WERI-Rb-1 (cell line): ENCODE results near the gene KIAA1217.

ENCODE experiments used
- DNase-seq: peaks from one replicate; pipeline ENCODE4 v3.0.0-alpha.2; 2020
- H3K27ac ChIP-seq: fragments of 250-450 bp; sonication (Bioruptor Pico); 2 replicates; pipeline ENCODE4 v1.5.1; 2020; ENCODE audit warnings: mild to moderate bottlenecking, moderate library complexity
- H3K27me3 ChIP-seq: fragments of 250-450 bp; sonication (Bioruptor Pico); 2 replicates; pipeline ENCODE4 v1.5.1; 2021; ENCODE audit warnings: mild to moderate bottlenecking, low read depth, moderate library complexity; ENCODE audit not compliant: insufficient read depth, severe bottlenecking
- H3K36me3 ChIP-seq: fragments of 250-450 bp; sonication (Bioruptor Pico); 2 replicates; pipeline ENCODE4 v1.5.1; 2020; ENCODE audit warnings: mild to moderate bottlenecking, moderate library complexity
- H3K4me3 ChIP-seq: 2 replicates; pipeline ENCODE4 v1.5.1; 2011; ENCODE audit warnings: low read depth, mild to moderate bottlenecking, control low read depth, low read length
- H3K9me3 ChIP-seq: fragments of 250-450 bp; sonication (Bioruptor Pico); 2 replicates; pipeline ENCODE4 v1.5.1; 2021; ENCODE audit warnings: mild to moderate bottlenecking, moderate library complexity; ENCODE audit not compliant: severe bottlenecking
- CTCF ChIP-seq: IDR thresholded peaks from 2 replicates; pipeline ENCODE4 v1.5.1; 2011; ENCODE audit warnings: low read depth, mild to moderate bottlenecking, control low read depth, inconsistent platforms, low read length

KIAA1217 gene

DNA sequence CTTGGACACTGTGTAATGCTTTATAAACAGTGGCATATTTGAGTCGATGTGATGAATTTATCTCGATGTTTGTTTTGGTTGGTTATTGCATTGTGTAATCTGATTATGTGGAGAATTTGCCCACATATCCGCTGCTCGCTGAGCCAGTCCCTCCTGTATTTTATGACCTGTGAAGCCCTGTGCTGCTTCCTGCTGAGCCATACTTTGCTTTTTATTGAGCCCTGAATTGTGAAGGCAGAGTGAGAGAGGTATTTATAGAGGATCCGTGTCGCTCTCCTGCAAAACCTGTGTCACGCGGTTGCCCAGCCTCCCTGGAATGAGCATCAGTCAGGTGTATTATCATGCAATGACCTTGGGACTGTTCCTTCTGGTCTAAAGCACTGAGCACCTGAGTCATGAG is 261.1 kb downstream of the KIAA1217 start:
- no peaks in the 10 kb centered on the region for H3K36me3 ChIP-seq
- no peak overlapping the region for H3K27ac ChIP-seq
- H3K9me3 ChIP-seq, result no peaks in the 10 kb centered on the region
- DNase-seq, result no peak
- no peak for TF ChIP-seq CTCF
- H3K27me3 ChIP-seq, result no peaks in the 10 kb centered on the region
- no peak overlapping the region for H3K4me3 ChIP-seq

DNA sequence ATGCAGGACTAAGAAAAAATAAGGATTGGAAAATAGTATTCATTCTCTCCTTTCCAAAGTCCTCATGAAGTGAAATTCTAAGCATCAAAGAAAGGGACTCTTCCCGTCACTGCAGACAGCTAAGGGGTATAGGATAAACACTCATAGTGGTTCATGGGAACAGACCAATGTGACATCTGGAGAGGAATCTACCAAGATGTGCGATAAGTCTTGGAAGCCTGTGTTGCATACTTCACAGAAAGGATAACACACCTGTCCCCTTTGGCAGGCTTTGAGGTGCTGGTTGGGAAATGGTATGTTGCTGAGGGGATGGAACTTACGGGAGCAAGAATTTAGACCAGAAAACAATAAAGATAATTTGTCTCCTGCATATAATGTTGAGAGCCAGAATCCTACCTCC is 266.7 kb downstream of the KIAA1217 start:
- H3K36me3 ChIP-seq, result no peaks in the 10 kb centered on the region
- DNase-seq, result no peak

GRCh38 chr10:24476913-24477701 is 268.2 kb downstream of the KIAA1217 start:
- Histone ChIP-seq H3K27ac (no peak overlapping the region), H3K36me3 (no peaks in the 10 kb centered on the region), H3K4me3 (no peak overlapping the region), H3K27me3 (no peaks in the 10 kb centered on the region), H3K9me3 (no peaks in the 10 kb centered on the region)
- no peak for DNase-seq
- TF ChIP-seq CTCF, result no peak

More for the DNA sequence above, 266.7 kb downstream of the KIAA1217 start:
- no peaks in the 10 kb centered on the region for H3K9me3 ChIP-seq
- no peak overlapping the region for H3K27ac ChIP-seq
- TF ChIP-seq CTCF, result no peak
- no peaks in the 10 kb centered on the region for H3K27me3 ChIP-seq
- no peak overlapping the region for H3K4me3 ChIP-seq

- no peaks in the 10 kb centered on the region for H3K36me3 ChIP-seq
- no peaks in the 10 kb centered on the region for H3K27me3 ChIP-seq
- H3K27ac ChIP-seq, result no peak overlapping the region
- TF ChIP-seq CTCF, result no peak
- DNase-seq, result no peak
- no peak overlapping the region for H3K4me3 ChIP-seq
- H3K9me3 ChIP-seq, result no peaks in the 10 kb centered on the region
Observed at GRCh38 chr10:24477915-24478314, 269.0 kb downstream of the KIAA1217 start.

DNA sequence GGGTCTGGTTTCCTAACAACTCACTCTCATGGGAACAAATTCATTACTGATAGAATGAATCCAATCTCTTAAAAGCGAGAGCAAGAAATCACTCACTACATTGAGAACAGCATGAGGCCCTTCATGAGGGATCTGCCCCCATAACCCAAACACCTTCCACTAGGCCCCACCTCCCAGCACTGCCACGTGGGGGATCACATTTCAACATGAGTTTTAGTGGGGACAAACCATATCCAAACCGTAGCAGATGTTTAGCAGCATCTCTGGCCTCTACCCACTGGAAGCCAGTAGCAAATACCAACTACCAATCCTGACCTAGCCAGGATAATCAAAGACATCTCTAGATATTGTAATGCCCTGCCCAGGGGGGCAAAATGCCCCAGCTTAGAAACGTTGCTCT is 270.9 kb downstream of the KIAA1217 start:
- no peak for DNase-seq
- Histone ChIP-seq H3K9me3 (no peaks in the 10 kb centered on the region), H3K36me3 (no peaks in the 10 kb centered on the region), H3K27me3 (no peaks in the 10 kb centered on the region), H3K4me3 (no peak overlapping the region), H3K27ac (no peak overlapping the region)
- no peak for TF ChIP-seq CTCF

- Histone ChIP-seq H3K4me3 (no peak overlapping the region), H3K27me3 (no peaks in the 10 kb centered on the region), H3K36me3 (no peaks in the 10 kb centered on the region), H3K27ac (no peak overlapping the region), H3K9me3 (no peaks in the 10 kb centered on the region)
- no peak for TF ChIP-seq CTCF
- DNase-seq, result no peak
Observed at GRCh38 chr10:24480447-24480846, 271.5 kb downstream of the KIAA1217 start.
